Liver (tissue), 9 donors: Measurements from ENCODE around the gene CACNA1C. TPM values are rescaled to one million over a fixed set of nuclear protein-coding genes. Genes with fewer than 3 reads are reported as not detected.

Source experiments
- DNase-seq: peaks from one replicate; pipeline ENCODE4 v3.0.0-alpha.2; 2017; ENCODE audit warnings: low spot score
- H3K27ac ChIP-seq, 2 donors: one replicate each; pipeline ENCODE4 v1.7.0; 2013; ENCODE audit warnings: inconsistent platforms in 2 of 2, low read length in 2 of 2, control low read depth in 1 of 2, low read depth in 1 of 2, mild to moderate bottlenecking in 1 of 2
- H3K27me3 ChIP-seq, 4 donors: one replicate each; pipeline versions ENCODE4 v1.6.1 to v1.7.0; 2013; ENCODE audit warnings: low read length in 3 of 4, inconsistent platforms in 1 of 4, mild to moderate bottlenecking in 1 of 4, moderate library complexity in 1 of 4; ENCODE audit not compliant: control insufficient read depth in 4 of 4, insufficient read depth in 4 of 4
- H3K36me3 ChIP-seq, 4 donors: one replicate each; pipeline versions ENCODE4 v1.6.1 to v1.7.0; 2013; ENCODE audit warnings: low read length in 3 of 4, mild to moderate bottlenecking in 3 of 4, low read depth in 1 of 4, moderate library complexity in 1 of 4; ENCODE audit not compliant: control insufficient read depth in 4 of 4, insufficient read depth in 3 of 4
- H3K4me1 ChIP-seq, 4 donors: one replicate each; pipeline versions ENCODE4 v1.6.1 to v1.7.0; 2013; ENCODE audit warnings: low read length in 3 of 4, mild to moderate bottlenecking in 3 of 4, moderate library complexity in 1 of 4; ENCODE audit not compliant: control insufficient read depth in 4 of 4, insufficient read depth in 4 of 4
- H3K4me3 ChIP-seq, 3 donors: one replicate each; pipeline versions ENCODE4 v1.6.1 to v1.7.0; 2013; ENCODE audit warnings: low read length in 3 of 3, control low read depth in 1 of 3, low read depth in 1 of 3, mild to moderate bottlenecking in 1 of 3
- H3K9ac ChIP-seq, 2 donors: one replicate each; pipeline ENCODE4 v1.7.0; 2013; ENCODE audit warnings: low read length in 2 of 2, mild to moderate bottlenecking in 2 of 2, moderate library complexity in 2 of 2, control low read depth in 1 of 2, low read depth in 1 of 2
- H3K9me3 ChIP-seq, 4 donors: one replicate each; pipeline versions ENCODE4 v1.6.1 to v1.7.0; 2013; ENCODE audit warnings: low read length in 3 of 4; ENCODE audit not compliant: control insufficient read depth in 4 of 4
- EGR1 ChIP-seq, 2 donors: IDR thresholded peaks; 2 replicates each; pipeline ENCODE4 v1.6.1; 2016 to 2018; ENCODE audit warnings: antibody characterized with exemption in 2 of 2, low read depth in 2 of 2
- FOXA1 ChIP-seq: IDR thresholded peaks from 2 replicates; pipeline ENCODE4 v1.6.1; 2016; ENCODE audit warnings: antibody characterized with exemption
- FOXA2 ChIP-seq: IDR thresholded peaks from 2 replicates; pipeline ENCODE4 v1.6.1; 2016; ENCODE audit warnings: antibody characterized with exemption
- HNF4A ChIP-seq, 2 donors: conservative IDR thresholded peaks; 2 replicates each; pipeline ENCODE4 v1.6.1; 2016; ENCODE audit warnings: antibody characterized with exemption in 2 of 2, mild to moderate bottlenecking in 2 of 2
- HNF4G ChIP-seq: IDR thresholded peaks from 2 replicates; pipeline ENCODE4 v1.6.1; 2016; ENCODE audit warnings: antibody characterized with exemption
- JUND ChIP-seq, 2 donors: IDR thresholded peaks; 2 replicates each; pipeline ENCODE4 v1.6.1; 2016; ENCODE audit warnings: antibody characterized with exemption in 2 of 2
- NR2F2 ChIP-seq: IDR thresholded peaks from 2 replicates; pipeline ENCODE4 v1.6.1; 2016; ENCODE audit warnings: antibody characterized with exemption
- RAD21 ChIP-seq, 2 donors: IDR thresholded peaks; 2 replicates each; pipeline ENCODE4 v1.6.1; 2016; ENCODE audit warnings: antibody characterized with exemption in 2 of 2, mild to moderate bottlenecking in 2 of 2
- RXRA ChIP-seq, 2 donors: IDR thresholded peaks; 2 replicates each; pipeline ENCODE4 v1.6.1; 2017 to 2018; ENCODE audit warnings: antibody characterized with exemption in 2 of 2, mild to moderate bottlenecking in 1 of 2
- SP1 ChIP-seq: IDR thresholded peaks from 2 replicates; pipeline ENCODE4 v1.6.1; 2018; ENCODE audit warnings: antibody characterized with exemption, mild to moderate bottlenecking
- TAF1 ChIP-seq: conservative IDR thresholded peaks from 2 replicates; pipeline ENCODE4 v1.6.1; 2016; ENCODE audit warnings: antibody characterized with exemption, mild to moderate bottlenecking
- WGBS: extraction: QIAGEN DNeasy Blood & Tissue Kit; methylation state at CpG from one replicate; pipeline ENCODE4 v1.1.7; 2013; 5-methylcytosine and 5-hydroxymethylcytosine counted together
- polyA plus RNA-seq, 2 donors: library from polyadenylated mRNA; stranded (reverse) in 1 of 2; unstranded in 1 of 2; fragments of 200-250 nt in 1 of 2; fragments of >200 nt in 1 of 2; fragmentation: Nextera tagmentation in 1 of 2; extraction: Ambion mirVana in 1 of 2; gene quantifications; one replicate each; pipeline versions ENCODE4 v1.2.1 to v1.2.3, GENCODE V29; 2013 to 2015
- total RNA-seq, 2 donors: library from RNA; depleted of rRNA; stranded (reverse); fragments of >200 nt; gene quantifications; one replicate each; pipeline ENCODE4 v1.2.3, GENCODE V29; 2014
- TF ChIP-seq, protein P1 (sequence below): IDR thresholded peaks from 2 replicates; pipeline ENCODE4 v1.6.1; 2016; ENCODE audit warnings: antibody characterized with exemption
- TF ChIP-seq, protein P2 (sequence below): IDR thresholded peaks from 2 replicates; pipeline ENCODE4 v1.6.1; 2016; ENCODE audit warnings: antibody characterized with exemption
- TF ChIP-seq, protein P3 (sequence below): IDR thresholded peaks from 2 replicates; pipeline ENCODE4 v1.6.1; 2016; ENCODE audit warnings: antibody characterized with exemption
- TF ChIP-seq, protein P4 (sequence below): fragments of 150-350 bp; IDR thresholded peaks from 2 replicates; pipeline ENCODE4 v1.5.1; 2017; ENCODE audit warnings: improper control_type of control experiment, low read depth, low read length; ENCODE audit not compliant: missing input control
- TF ChIP-seq, protein P5 (sequence below): IDR thresholded peaks from 2 replicates; pipeline ENCODE4 v1.6.1; 2016; ENCODE audit warnings: antibody characterized with exemption, mild to moderate bottlenecking
- donor health status: healthy.
- donor health status: healthy.
- donor health status: healthy.
- donor health status: healthy.
- donor health status: healthy.

The CACNA1C gene
- total and polyA plus RNA-seq, 4 donors, result 0.23 to 1.9 (median 0.41) TPM

DNA sequence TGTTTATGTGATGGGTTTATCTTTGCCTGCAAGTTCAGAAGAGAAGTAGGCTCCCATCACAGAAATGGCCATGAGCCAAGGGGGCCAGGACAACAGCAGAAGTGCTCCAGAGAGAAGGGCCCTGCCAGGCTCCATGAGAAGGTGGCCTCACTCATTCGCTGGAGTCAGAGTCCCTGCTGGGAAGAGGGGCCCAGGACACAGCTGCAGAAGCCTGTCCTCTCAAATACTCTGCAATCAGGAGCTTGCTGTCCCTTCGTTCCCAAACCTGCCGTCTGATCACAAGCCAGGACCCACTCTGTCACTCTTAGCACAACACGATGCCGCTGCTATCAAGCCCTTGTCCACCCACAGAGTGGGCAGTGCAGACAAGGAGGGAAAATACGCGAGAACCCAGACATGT, 435.8 kb downstream of the CACNA1C start (continued):
- TF ChIP-seq, protein P1, sequence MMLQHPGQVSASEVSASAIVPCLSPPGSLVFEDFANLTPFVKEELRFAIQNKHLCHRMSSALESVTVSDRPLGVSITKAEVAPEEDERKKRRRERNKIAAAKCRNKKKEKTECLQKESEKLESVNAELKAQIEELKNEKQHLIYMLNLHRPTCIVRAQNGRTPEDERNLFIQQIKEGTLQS, result no peak
- TF ChIP-seq, protein P2, sequence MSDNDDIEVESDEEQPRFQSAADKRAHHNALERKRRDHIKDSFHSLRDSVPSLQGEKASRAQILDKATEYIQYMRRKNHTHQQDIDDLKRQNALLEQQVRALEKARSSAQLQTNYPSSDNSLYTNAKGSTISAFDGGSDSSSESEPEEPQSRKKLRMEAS, result no peak
- TF ChIP-seq HNF4G (no peak), TAF1 (no peak), EGR1 (IDR thresholded peaks at IDR 0.05; ENCODE audit: low read depth in 2 of 2) (no peak), RAD21 (IDR thresholded peaks at IDR 0.05) (no peak)

DNA sequence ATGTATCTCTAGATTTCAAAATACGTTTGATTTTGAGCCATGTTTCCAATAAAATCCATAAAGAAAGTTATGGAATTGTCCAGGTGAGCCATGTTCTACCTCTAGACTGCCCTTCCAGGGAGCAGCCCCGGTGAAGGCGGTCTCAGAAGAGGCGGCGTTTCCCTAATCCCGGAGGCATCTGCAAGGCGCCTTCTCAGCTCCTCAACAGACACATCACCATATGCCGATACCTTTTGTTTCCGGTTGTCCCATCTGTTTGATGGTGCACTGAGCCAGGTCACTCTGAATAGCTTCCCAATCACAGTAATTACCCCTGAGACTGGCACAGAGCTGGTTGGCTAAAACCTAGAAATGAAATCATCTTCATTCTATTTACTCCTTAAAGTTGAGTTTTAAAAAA, 436.5 kb downstream of the CACNA1C start:
- TF ChIP-seq, protein P3, sequence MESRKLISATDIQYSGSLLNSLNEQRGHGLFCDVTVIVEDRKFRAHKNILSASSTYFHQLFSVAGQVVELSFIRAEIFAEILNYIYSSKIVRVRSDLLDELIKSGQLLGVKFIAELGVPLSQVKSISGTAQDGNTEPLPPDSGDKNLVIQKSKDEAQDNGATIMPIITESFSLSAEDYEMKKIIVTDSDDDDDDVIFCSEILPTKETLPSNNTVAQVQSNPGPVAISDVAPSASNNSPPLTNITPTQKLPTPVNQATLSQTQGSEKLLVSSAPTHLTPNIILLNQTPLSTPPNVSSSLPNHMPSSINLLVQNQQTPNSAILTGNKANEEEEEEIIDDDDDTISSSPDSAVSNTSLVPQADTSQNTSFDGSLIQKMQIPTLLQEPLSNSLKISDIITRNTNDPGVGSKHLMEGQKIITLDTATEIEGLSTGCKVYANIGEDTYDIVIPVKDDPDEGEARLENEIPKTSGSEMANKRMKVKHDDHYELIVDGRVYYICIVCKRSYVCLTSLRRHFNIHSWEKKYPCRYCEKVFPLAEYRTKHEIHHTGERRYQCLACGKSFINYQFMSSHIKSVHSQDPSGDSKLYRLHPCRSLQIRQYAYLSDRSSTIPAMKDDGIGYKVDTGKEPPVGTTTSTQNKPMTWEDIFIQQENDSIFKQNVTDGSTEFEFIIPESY, result no peak
- TF ChIP-seq RXRA (IDR thresholded peaks at IDR 0.05) (no peak), TAF1 (no peak), NR2F2 (no peak), JUND (IDR thresholded peaks at IDR 0.05) (no peak), RAD21 (IDR thresholded peaks at IDR 0.05) (no peak), SP1 (no peak), FOXA1 (no peak), EGR1 (IDR thresholded peaks at IDR 0.05; ENCODE audit: low read depth in 2 of 2) (no peak), HNF4A (conservative IDR thresholded peaks at IDR 0.05) (no peak), FOXA2 (no peak), HNF4G (no peak)
- TF ChIP-seq, protein P2, result no peak
- TF ChIP-seq, protein P4, sequence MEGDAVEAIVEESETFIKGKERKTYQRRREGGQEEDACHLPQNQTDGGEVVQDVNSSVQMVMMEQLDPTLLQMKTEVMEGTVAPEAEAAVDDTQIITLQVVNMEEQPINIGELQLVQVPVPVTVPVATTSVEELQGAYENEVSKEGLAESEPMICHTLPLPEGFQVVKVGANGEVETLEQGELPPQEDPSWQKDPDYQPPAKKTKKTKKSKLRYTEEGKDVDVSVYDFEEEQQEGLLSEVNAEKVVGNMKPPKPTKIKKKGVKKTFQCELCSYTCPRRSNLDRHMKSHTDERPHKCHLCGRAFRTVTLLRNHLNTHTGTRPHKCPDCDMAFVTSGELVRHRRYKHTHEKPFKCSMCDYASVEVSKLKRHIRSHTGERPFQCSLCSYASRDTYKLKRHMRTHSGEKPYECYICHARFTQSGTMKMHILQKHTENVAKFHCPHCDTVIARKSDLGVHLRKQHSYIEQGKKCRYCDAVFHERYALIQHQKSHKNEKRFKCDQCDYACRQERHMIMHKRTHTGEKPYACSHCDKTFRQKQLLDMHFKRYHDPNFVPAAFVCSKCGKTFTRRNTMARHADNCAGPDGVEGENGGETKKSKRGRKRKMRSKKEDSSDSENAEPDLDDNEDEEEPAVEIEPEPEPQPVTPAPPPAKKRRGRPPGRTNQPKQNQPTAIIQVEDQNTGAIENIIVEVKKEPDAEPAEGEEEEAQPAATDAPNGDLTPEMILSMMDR, result no peak
- TF ChIP-seq, protein P5, sequence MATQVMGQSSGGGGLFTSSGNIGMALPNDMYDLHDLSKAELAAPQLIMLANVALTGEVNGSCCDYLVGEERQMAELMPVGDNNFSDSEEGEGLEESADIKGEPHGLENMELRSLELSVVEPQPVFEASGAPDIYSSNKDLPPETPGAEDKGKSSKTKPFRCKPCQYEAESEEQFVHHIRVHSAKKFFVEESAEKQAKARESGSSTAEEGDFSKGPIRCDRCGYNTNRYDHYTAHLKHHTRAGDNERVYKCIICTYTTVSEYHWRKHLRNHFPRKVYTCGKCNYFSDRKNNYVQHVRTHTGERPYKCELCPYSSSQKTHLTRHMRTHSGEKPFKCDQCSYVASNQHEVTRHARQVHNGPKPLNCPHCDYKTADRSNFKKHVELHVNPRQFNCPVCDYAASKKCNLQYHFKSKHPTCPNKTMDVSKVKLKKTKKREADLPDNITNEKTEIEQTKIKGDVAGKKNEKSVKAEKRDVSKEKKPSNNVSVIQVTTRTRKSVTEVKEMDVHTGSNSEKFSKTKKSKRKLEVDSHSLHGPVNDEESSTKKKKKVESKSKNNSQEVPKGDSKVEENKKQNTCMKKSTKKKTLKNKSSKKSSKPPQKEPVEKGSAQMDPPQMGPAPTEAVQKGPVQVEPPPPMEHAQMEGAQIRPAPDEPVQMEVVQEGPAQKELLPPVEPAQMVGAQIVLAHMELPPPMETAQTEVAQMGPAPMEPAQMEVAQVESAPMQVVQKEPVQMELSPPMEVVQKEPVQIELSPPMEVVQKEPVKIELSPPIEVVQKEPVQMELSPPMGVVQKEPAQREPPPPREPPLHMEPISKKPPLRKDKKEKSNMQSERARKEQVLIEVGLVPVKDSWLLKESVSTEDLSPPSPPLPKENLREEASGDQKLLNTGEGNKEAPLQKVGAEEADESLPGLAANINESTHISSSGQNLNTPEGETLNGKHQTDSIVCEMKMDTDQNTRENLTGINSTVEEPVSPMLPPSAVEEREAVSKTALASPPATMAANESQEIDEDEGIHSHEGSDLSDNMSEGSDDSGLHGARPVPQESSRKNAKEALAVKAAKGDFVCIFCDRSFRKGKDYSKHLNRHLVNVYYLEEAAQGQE, result no peak
- no peak for DNase-seq
- Histone ChIP-seq H3K4me1 (no peaks in the 10 kb centered on the region), H3K27me3 (peaks cover 0 to 3% (median 1%) of the 10 kb centered on the region in 4 donors), H3K9ac (no peak overlapping the region), H3K27ac (no peak overlapping the region), H3K9me3 (no peaks in the 10 kb centered on the region), H3K36me3 (no peaks in the 10 kb centered on the region), H3K4me3 (no peak overlapping the region)
- WGBS, result 70% methylated on average over 9 of the region's 9 CpGs
